Measurements from ENCODE around the gene PRMT9.

- TF ChIP-seq RAD21 (IDR thresholded peaks at IDR 0.05; ENCODE audit: low read length): no peak
- no peak for TF ChIP-seq CEBPB (IDR thresholded peaks at IDR 0.05; ENCODE audit: low read depth, low read length)
- no peak for TF ChIP-seq CTCF (conservative IDR thresholded peaks at IDR 0.05; ENCODE audit: low read depth, low read length)
- TF ChIP-seq MXI1 (IDR thresholded peaks at IDR 0.05; ENCODE audit: borderline replicate concordance, low read depth, low read length): no peak
- no peak for TF ChIP-seq FOS (IDR thresholded peaks at IDR 0.05; ENCODE audit: low read depth, low read length)
- no peak for TF ChIP-seq POLR2A (IDR thresholded peaks at IDR 0.05; ENCODE audit: low read depth, low read length)
- no peak for TF ChIP-seq CHD1 (IDR thresholded peaks at IDR 0.05; ENCODE audit: low read depth, low read length)
- no peak for TF ChIP-seq BHLHE40 (IDR thresholded peaks at IDR 0.05; ENCODE audit: low read depth, low read length)
- TF ChIP-seq SMC3 (IDR thresholded peaks at IDR 0.05; ENCODE audit: low read depth, low read length): no peak
- no peak for TF ChIP-seq RFX5 (IDR thresholded peaks at IDR 0.05; ENCODE audit: low read depth, low read length)
Measured at GRCh38 chr4:147620315-147620714, 63.6 kb downstream of the PRMT9 start.

Data from IMR-90 (cell line).